K562 (cell line): Measurements from ENCODE around the gene ZNF586. TPM values are rescaled to one million over a fixed set of nuclear protein-coding genes. Genes with fewer than 3 reads are reported as not detected.

Experiments used
- ARID3A ChIP-seq: IDR thresholded peaks from 2 replicates; pipeline ENCODE4 v1.6.1; 2012; ENCODE audit warnings: low read depth, low read length, improper control_type of control experiment, borderline replicate concordance
- CSDE1 ChIP-seq, 2 experiments: fragments of 450-650 bp; IDR thresholded peaks; 2 replicates each; pipeline ENCODE4 v1.6.1; 2016; ENCODE audit warnings: mild to moderate bottlenecking in 1 of 2
- ESRRA ChIP-seq: fragments of 450-650 bp; IDR thresholded peaks from 2 replicates; pipeline ENCODE4 v1.6.1; 2014; ENCODE audit warnings: low read depth, mild to moderate bottlenecking, moderate library complexity, borderline replicate concordance
- GMEB1 ChIP-seq: fragments of 250-450 bp; sonication (Bioruptor Pico); IDR thresholded peaks from 2 replicates; pipeline ENCODE4 v1.4.0; 2020; ENCODE audit warnings: mild to moderate bottlenecking
- HNRNPLL ChIP-seq: fragments of 200-400 bp; formaldehyde crosslinking; IDR thresholded peaks from 2 replicates; pipeline ENCODE4 v1.6.1; 2017; ENCODE audit warnings: low read length, low read depth, mild to moderate bottlenecking; ENCODE audit not compliant: poor library complexity, severe bottlenecking
- MIER1 ChIP-seq: fragments of 450-650 bp; IDR thresholded peaks from 2 replicates; pipeline ENCODE4 v1.6.1; 2016; ENCODE audit warnings: antibody characterized with exemption, mild to moderate bottlenecking, low read depth
- NBN ChIP-seq: fragments of 450-650 bp; IDR thresholded peaks from 2 replicates; pipeline ENCODE4 v1.6.1; 2016; ENCODE audit warnings: low read depth, mild to moderate bottlenecking
- NFATC3 ChIP-seq: fragments of 450-650 bp; IDR thresholded peaks from 2 replicates; pipeline ENCODE4 v1.6.1; 2017; ENCODE audit warnings: mild to moderate bottlenecking
- PPARD ChIP-seq: fragments of 250-450 bp; sonication (Bioruptor Pico); IDR thresholded peaks from 2 replicates; pipeline ENCODE4 v1.8.0; 2022; ENCODE audit warnings: inconsistent platforms, mild to moderate bottlenecking, moderate library complexity
- SIN3A ChIP-seq, 2 experiments: fragments of 150-350 bp in 1 of 2; IDR thresholded peaks; 2 replicates each; pipeline ENCODE4 v1.6.1; 2011 to 2016; ENCODE audit warnings: borderline replicate concordance in 2 of 2, low read depth in 2 of 2, low read length in 2 of 2, mild to moderate bottlenecking in 2 of 2, moderate library complexity in 2 of 2; ENCODE audit not compliant: control insufficient read depth in 1 of 2
- TAF7 ChIP-seq: fragments of 450-650 bp; IDR thresholded peaks from 2 replicates; pipeline ENCODE4 v1.6.1; 2016; ENCODE audit warnings: missing genetic modification characterization, missing compliant biosample characterization
- YY1 ChIP-seq, 3 experiments: IDR thresholded peaks; 2 replicates each; pipeline ENCODE4 v1.6.1; 2011; ENCODE audit warnings: low read length in 2 of 3, mild to moderate bottlenecking in 2 of 3, moderate library complexity in 2 of 3, borderline replicate concordance in 1 of 3, control low read depth in 1 of 3, low read depth in 1 of 3; ENCODE audit not compliant: insufficient read depth in 3 of 3, insufficient replicate concordance in 2 of 3, control insufficient read depth in 1 of 3, insufficient read length in 1 of 3; ENCODE audit errors: extremely low read depth in 1 of 3
- ZNF184 ChIP-seq: sonication (generic); formaldehyde crosslinking; IDR thresholded peaks from 2 replicates; pipeline ENCODE4 v1.5.0; 2020; ENCODE audit warnings: missing genetic modification reagents
- polyA plus RNA-seq, 8 experiments: library from polyadenylated mRNA; depleted of rRNA in 4 of 8; stranded (reverse) in 5 of 8; unstranded in 3 of 8; fragments of >200 nt; fragmentation: Nextera tagmentation in 2 of 8; fragmentation: Illumina TruSeq in 1 of 8; extraction: Ambion mirVana in 2 of 8; extraction: Trizol in 1 of 8; gene quantifications; 2 replicates each; pipeline versions ENCODE4 v1.2.1 to v1.2.3, GENCODE V29; 2011 to 2014; ENCODE audit warnings: inconsistent platforms in 1 of 8, missing spikeins in 1 of 8
- total RNA-seq, 7 experiments: library from RNA; depleted of rRNA in 6 of 7; stranded (reverse); fragments of >200 nt in 6 of 7; fragmentation: Illumina TruSeq in 2 of 7; extraction: Trizol in 2 of 7; gene quantifications; 2 replicates each; pipeline versions ENCODE4 v1.2.1 to v1.2.3, GENCODE V29; 2011 to 2021; ENCODE audit warnings: low replicate concordance in 1 of 7
- TF ChIP-seq, protein P1 (sequence below): sonication (generic); formaldehyde crosslinking; IDR thresholded peaks from 2 replicates; pipeline ENCODE4 v1.8.1; 2023; ENCODE audit warnings: mild to moderate bottlenecking, missing genetic modification reagents
- TF ChIP-seq, protein P2 (sequence below): fragments of 450-650 bp; IDR thresholded peaks from 2 replicates; pipeline ENCODE4 v1.6.1; 2016
- TF ChIP-seq, protein P3 (sequence below): IDR thresholded peaks from 2 replicates; pipeline ENCODE4 v1.6.1; 2014; ENCODE audit warnings: antibody characterized with exemption
- TF ChIP-seq, protein P4 (sequence below): sonication (generic); formaldehyde crosslinking; IDR thresholded peaks from 2 replicates; pipeline ENCODE4 v1.8.0; 2022; ENCODE audit warnings: mild to moderate bottlenecking, missing genetic modification reagents

ZNF586 gene
- total and polyA plus RNA-seq, 9 of the 15 experiments (the other 6 are each of a cell fraction or from before 2014, with no cell fraction given), result 2.5 to 12.6 (median 8.4) TPM

GRCh38 chr19:57819475-57820148 lies 50.1 kb downstream of the ZNF586 start (continued):
- TF ChIP-seq ESRRA, result peak; percentile 55; the same call in 1 of the 2 replicates
- TF ChIP-seq YY1 (IDR thresholded peaks at IDR 0.05; ENCODE audit: borderline replicate concordance in 1 of 3, control insufficient read depth in 1 of 3, extremely low read depth in 1 of 3, insufficient read depth in 3 of 3, insufficient read length in 1 of 3, insufficient replicate concordance in 2 of 3, low read depth in 1 of 3, low read length in 2 of 3), result peak in 1 of 3 experiments; percentile 65
- no peak for TF ChIP-seq CSDE1 (IDR thresholded peaks at IDR 0.05)
- peak in 1 of 2 experiments; percentile 66; a peak in 1 of 4 replicates for TF ChIP-seq SIN3A (IDR thresholded peaks at IDR 0.05; ENCODE audit: borderline replicate concordance in 2 of 2, control insufficient read depth in 1 of 2, low read depth in 2 of 2, low read length in 2 of 2)
- no peak for TF ChIP-seq NFATC3
- no peak for TF ChIP-seq ARID3A
- TF ChIP-seq, protein P1, sequence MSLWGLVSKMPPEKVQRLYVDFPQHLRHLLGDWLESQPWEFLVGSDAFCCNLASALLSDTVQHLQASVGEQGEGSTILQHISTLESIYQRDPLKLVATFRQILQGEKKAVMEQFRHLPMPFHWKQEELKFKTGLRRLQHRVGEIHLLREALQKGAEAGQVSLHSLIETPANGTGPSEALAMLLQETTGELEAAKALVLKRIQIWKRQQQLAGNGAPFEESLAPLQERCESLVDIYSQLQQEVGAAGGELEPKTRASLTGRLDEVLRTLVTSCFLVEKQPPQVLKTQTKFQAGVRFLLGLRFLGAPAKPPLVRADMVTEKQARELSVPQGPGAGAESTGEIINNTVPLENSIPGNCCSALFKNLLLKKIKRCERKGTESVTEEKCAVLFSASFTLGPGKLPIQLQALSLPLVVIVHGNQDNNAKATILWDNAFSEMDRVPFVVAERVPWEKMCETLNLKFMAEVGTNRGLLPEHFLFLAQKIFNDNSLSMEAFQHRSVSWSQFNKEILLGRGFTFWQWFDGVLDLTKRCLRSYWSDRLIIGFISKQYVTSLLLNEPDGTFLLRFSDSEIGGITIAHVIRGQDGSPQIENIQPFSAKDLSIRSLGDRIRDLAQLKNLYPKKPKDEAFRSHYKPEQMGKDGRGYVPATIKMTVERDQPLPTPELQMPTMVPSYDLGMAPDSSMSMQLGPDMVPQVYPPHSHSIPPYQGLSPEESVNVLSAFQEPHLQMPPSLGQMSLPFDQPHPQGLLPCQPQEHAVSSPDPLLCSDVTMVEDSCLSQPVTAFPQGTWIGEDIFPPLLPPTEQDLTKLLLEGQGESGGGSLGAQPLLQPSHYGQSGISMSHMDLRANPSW (CRISPR knock-in tag), result no peak
- peak; percentile 42 for TF ChIP-seq HNRNPLL
- peak; percentile 55; the same call in 1 of the 2 replicates for TF ChIP-seq TAF7 (tag)
- TF ChIP-seq MIER1, result no peak
- TF ChIP-seq, protein P2, sequence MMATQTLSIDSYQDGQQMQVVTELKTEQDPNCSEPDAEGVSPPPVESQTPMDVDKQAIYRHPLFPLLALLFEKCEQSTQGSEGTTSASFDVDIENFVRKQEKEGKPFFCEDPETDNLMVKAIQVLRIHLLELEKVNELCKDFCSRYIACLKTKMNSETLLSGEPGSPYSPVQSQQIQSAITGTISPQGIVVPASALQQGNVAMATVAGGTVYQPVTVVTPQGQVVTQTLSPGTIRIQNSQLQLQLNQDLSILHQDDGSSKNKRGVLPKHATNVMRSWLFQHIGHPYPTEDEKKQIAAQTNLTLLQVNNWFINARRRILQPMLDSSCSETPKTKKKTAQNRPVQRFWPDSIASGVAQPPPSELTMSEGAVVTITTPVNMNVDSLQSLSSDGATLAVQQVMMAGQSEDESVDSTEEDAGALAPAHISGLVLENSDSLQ, result peak; percentile 99
- no peak for TF ChIP-seq PPARD (CRISPR knock-in tag)
- no peak for TF ChIP-seq NBN
- TF ChIP-seq ZNF184 (CRISPR knock-in tag), result no peak
- TF ChIP-seq, protein P3, sequence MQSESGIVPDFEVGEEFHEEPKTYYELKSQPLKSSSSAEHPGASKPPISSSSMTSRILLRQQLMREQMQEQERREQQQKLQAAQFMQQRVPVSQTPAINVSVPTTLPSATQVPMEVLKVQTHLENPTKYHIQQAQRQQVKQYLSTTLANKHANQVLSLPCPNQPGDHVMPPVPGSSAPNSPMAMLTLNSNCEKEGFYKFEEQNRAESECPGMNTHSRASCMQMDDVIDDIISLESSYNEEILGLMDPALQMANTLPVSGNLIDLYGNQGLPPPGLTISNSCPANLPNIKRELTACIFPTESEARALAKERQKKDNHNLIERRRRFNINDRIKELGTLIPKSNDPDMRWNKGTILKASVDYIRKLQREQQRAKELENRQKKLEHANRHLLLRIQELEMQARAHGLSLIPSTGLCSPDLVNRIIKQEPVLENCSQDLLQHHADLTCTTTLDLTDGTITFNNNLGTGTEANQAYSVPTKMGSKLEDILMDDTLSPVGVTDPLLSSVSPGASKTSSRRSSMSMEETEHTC, result no peak
- peak; percentile 46; the same call in 1 of the 2 replicates for TF ChIP-seq GMEB1
- TF ChIP-seq, protein P4, sequence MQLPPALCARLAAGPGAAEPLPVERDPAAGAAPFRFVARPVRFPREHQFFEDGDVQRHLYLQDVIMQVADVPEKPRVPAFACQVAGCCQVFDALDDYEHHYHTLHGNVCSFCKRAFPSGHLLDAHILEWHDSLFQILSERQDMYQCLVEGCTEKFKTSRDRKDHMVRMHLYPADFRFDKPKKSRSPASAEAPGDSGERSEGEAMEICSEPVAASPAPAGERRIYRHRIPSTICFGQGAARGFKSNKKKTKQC (CRISPR knock-in tag), result no peak
